Breast epithelium (tissue), 4 donors: Measurements from ENCODE around the gene PFDN2. TPM values are rescaled to one million over a fixed set of nuclear protein-coding genes. Genes with fewer than 3 reads are reported as not detected.

ENCODE experiments used
- DNase-seq, 2 donors: peaks; one replicate each; pipeline ENCODE4 v3.0.0-alpha.2; 2019; ENCODE audit warnings: low spot score in 2 of 2
- H3K27ac ChIP-seq, 2 donors: fragments of 200-600 bp; sonication (generic) in 1 of 2; one replicate each; pipeline ENCODE4 v1.5.1; 2016 to 2019; ENCODE audit warnings: mild to moderate bottlenecking in 1 of 2
- H3K27me3 ChIP-seq, 2 donors: fragments of 200-600 bp; sonication (generic) in 1 of 2; one replicate each; pipeline versions ENCODE4 v1.5.1 to v1.6.0; 2017 to 2019; ENCODE audit warnings: control low read depth in 1 of 2, mild to moderate bottlenecking in 1 of 2
- H3K36me3 ChIP-seq: fragments of 200-600 bp; one replicate; pipeline ENCODE4 v1.5.1; 2019
- H3K4me1 ChIP-seq, 2 donors: fragments of 200-600 bp; sonication (generic); one replicate each; pipeline ENCODE4 v1.5.1; 2016 to 2019; ENCODE audit warnings: control low read depth in 1 of 2
- H3K4me3 ChIP-seq, 3 donors: fragments of 200-600 bp; sonication (generic); 1 replicate in 2 of 3; 2 replicates in 1 of 3; pipeline ENCODE4 v1.5.1; 2016 to 2019; ENCODE audit warnings: mild to moderate bottlenecking in 3 of 3, moderate library complexity in 2 of 3
- H3K9me3 ChIP-seq, 2 donors: fragments of 200-600 bp; sonication (generic) in 1 of 2; one replicate each; pipeline ENCODE4 v1.5.1; 2016 to 2019; ENCODE audit warnings: control low read depth in 1 of 2
- POLR2A ChIP-seq: fragments of 450-650 bp; IDR thresholded peaks from one replicate; pipeline ENCODE4 v1.6.1; 2016; ENCODE audit warnings: antibody characterized with exemption, mild to moderate bottlenecking, moderate library complexity
- POLR2AphosphoS5 ChIP-seq, 3 donors: sonication (generic); formaldehyde crosslinking; IDR thresholded peaks; one replicate each; pipeline ENCODE4 v1.6.1; 2017; ENCODE audit warnings: antibody characterized with exemption in 3 of 3
- intact Hi-C: fragments of 100-400 bp; cut with DNase I; formaldehyde crosslinking; loops from one replicate; pipeline ENCODE4 v1.15.1; 2023; ENCODE audit warnings: low total_unique reads
- total RNA-seq, 3 donors: library from RNA; depleted of rRNA; stranded (reverse); fragments of >200 nt; gene quantifications; one replicate each; pipeline ENCODE4 v1.1.0, GENCODE V29; 2016
- TF ChIP-seq, protein P1 (sequence below), 3 donors: fragments of 450-650 bp; IDR thresholded peaks; one replicate each; pipeline ENCODE4 v1.5.1; 2016 to 2017; ENCODE audit warnings: antibody characterized with exemption in 3 of 3, mild to moderate bottlenecking in 3 of 3, moderate library complexity in 3 of 3

Gene PFDN2
- total RNA-seq, 3 donors from 2014 or later: 32.5 to 50.1 (median 37.0) TPM

DNA sequence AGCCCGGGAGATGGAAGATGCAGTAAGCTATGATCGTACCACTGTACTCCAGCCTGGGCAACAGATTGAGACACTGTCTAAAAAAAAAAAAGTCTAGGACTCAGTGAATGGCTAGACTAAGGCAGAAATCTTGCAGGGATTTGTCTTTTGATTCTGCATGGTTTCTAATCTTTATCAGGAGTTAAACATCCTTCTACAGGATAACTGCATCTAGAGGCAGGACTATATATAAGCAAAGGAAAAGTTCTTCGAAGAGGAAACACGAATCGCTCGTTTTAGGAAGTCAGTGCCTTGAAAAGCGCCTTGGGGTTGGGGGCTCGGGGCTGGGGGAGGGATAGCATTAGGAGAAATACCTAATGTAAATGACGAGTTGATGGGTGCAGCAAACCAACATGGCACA lies 35.3 kb upstream of the PFDN2 start:
- Histone ChIP-seq H3K4me3 (peak overlapping the region; percentile 62 to 76 (median 72)), H3K36me3 (no peaks in the 10 kb centered on the region), H3K9me3 (no peaks in the 10 kb centered on the region), H3K27ac (peak overlapping the region; percentile 97 to 98), H3K4me1 (peaks cover 0 to 3% of the 10 kb centered on the region in 2 donors), H3K27me3 (no peaks in the 10 kb centered on the region)
- DNase-seq: no peak
- intact Hi-C loops: no loop called here
- TF ChIP-seq POLR2A (no peak), POLR2AphosphoS5 (IDR thresholded peaks at IDR 0.05) (no peak)
- TF ChIP-seq, protein P1, sequence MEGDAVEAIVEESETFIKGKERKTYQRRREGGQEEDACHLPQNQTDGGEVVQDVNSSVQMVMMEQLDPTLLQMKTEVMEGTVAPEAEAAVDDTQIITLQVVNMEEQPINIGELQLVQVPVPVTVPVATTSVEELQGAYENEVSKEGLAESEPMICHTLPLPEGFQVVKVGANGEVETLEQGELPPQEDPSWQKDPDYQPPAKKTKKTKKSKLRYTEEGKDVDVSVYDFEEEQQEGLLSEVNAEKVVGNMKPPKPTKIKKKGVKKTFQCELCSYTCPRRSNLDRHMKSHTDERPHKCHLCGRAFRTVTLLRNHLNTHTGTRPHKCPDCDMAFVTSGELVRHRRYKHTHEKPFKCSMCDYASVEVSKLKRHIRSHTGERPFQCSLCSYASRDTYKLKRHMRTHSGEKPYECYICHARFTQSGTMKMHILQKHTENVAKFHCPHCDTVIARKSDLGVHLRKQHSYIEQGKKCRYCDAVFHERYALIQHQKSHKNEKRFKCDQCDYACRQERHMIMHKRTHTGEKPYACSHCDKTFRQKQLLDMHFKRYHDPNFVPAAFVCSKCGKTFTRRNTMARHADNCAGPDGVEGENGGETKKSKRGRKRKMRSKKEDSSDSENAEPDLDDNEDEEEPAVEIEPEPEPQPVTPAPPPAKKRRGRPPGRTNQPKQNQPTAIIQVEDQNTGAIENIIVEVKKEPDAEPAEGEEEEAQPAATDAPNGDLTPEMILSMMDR (IDR thresholded peaks at IDR 0.05): no peak

GRCh38 chr1:161145832-161146231 lies 28.0 kb upstream of the PFDN2 start:
- intact Hi-C loops: no loop called here
- no peak for DNase-seq
- H3K4me3 ChIP-seq: no peak overlapping the region
- H3K27me3 ChIP-seq: no peaks in the 10 kb centered on the region
- no peaks in the 10 kb centered on the region for H3K36me3 ChIP-seq
- no peaks in the 10 kb centered on the region for H3K4me1 ChIP-seq
- H3K27ac ChIP-seq: no peak overlapping the region
- no peaks in the 10 kb centered on the region for H3K9me3 ChIP-seq
- TF ChIP-seq, protein P1 (IDR thresholded peaks at IDR 0.05): no peak
- TF ChIP-seq POLR2AphosphoS5 (IDR thresholded peaks at IDR 0.05) (no peak), POLR2A (no peak)

DNA sequence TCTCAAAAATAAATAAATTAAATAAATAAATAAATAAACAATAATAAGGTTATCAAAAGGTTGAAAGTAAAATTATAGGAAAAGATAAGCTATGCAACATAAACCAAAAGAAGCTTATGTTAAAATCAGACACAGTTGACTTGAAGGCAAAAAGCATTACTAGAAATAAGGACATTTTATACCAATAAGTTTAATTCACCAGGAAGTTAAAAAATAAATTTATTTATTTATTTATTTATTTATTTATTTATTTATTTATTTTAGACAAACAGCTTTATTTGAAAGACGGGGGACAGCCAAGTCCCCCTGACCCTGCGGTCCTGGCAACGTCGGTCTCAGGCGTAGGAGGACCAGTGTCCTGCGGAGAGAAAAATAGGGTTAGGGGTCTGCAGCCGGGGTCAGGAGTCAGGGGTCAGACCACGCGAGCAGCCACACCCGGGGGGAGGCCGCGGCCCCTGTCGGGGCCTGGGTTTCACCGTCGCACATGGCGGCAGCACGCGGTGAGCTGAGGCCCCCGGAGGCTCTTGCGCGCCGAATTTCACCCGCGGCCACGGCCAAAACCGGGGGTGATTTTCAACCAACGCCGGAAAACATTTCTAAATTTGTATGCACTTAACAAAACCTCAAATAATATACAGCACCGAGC lies 23.0 kb upstream of the PFDN2 start:
- no peaks in the 10 kb centered on the region for H3K36me3 ChIP-seq
- DNase-seq: no peak

GRCh38 chr1:161139766-161140165 lies 21.9 kb upstream of the PFDN2 start:
- Histone ChIP-seq H3K27me3 (no peaks in the 10 kb centered on the region), H3K36me3 (no peaks in the 10 kb centered on the region), H3K4me1 (no peaks in the 10 kb centered on the region), H3K9me3 (no peaks in the 10 kb centered on the region), H3K27ac (no peak overlapping the region), H3K4me3 (no peak overlapping the region)
- intact Hi-C loops: no loop called here
- DNase-seq: no peak
- TF ChIP-seq POLR2A: no peak
- TF ChIP-seq, protein P1 (IDR thresholded peaks at IDR 0.05): peak; percentile 12 to 22 (median 12)

More for the DNA sequence above, 23.0 kb upstream of the PFDN2 start:
- H3K27ac ChIP-seq: no peak overlapping the region
- intact Hi-C loops: no loop called here
- TF ChIP-seq, protein P1 (IDR thresholded peaks at IDR 0.05): no peak
- TF ChIP-seq POLR2A: no peak
- H3K4me3 ChIP-seq: no peak overlapping the region
- no peaks in the 10 kb centered on the region for H3K9me3 ChIP-seq
- H3K27me3 ChIP-seq: no peaks in the 10 kb centered on the region
- H3K4me1 ChIP-seq: no peaks in the 10 kb centered on the region

DNA sequence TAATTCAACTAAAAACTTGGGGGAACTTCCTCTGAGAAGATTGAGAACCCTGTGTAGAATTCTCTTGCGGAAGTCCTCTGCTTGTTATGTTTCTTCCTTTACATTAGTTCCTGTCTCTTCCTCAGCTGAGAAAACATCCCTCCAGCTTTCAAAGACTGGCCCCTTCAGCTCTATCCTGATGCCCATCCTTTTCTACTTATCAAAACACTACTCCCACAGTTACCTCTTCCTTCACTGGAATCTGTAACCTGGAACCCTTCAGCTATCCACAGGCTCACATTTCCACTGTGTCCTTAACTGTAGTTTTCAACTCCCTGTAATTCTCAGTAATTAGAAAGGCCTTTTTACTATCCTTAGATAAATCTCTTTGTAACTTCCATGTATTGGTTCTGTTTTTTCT lies 20.6 kb upstream of the PFDN2 start:
- Histone ChIP-seq H3K9me3 (no peaks in the 10 kb centered on the region), H3K36me3 (no peaks in the 10 kb centered on the region), H3K27me3 (no peaks in the 10 kb centered on the region), H3K4me3 (no peak overlapping the region), H3K27ac (no peak overlapping the region), H3K4me1 (peaks cover 0 to 6% of the 10 kb centered on the region in 2 donors)
- intact Hi-C loops: no loop called here
- TF ChIP-seq POLR2AphosphoS5 (IDR thresholded peaks at IDR 0.05): no peak
- DNase-seq: no peak
